OCI-LY1 (cell line): ENCODE measurements around the gene OR5M3.

Experiments
- EZH2 ChIP-seq: fragments of 200-600 bp; sonication (generic), shearing (Covaris generic); IDR thresholded peaks from 2 replicates; pipeline ENCODE4 v1.8.0; 2017; ENCODE audit warnings: borderline replicate concordance, mixed run types, mild to moderate bottlenecking, antibody characterized with exemption, low read length, moderate library complexity, mixed read lengths
- TF ChIP-seq, protein P1 (sequence below): fragments of 200-600 bp; sonication (generic), shearing (Covaris generic); IDR thresholded peaks from 2 replicates; pipeline ENCODE4 v1.5.1; 2017; ENCODE audit warnings: mild to moderate bottlenecking, antibody characterized with exemption, low read length, moderate library complexity, mixed read lengths

- TF ChIP-seq, protein P1, sequence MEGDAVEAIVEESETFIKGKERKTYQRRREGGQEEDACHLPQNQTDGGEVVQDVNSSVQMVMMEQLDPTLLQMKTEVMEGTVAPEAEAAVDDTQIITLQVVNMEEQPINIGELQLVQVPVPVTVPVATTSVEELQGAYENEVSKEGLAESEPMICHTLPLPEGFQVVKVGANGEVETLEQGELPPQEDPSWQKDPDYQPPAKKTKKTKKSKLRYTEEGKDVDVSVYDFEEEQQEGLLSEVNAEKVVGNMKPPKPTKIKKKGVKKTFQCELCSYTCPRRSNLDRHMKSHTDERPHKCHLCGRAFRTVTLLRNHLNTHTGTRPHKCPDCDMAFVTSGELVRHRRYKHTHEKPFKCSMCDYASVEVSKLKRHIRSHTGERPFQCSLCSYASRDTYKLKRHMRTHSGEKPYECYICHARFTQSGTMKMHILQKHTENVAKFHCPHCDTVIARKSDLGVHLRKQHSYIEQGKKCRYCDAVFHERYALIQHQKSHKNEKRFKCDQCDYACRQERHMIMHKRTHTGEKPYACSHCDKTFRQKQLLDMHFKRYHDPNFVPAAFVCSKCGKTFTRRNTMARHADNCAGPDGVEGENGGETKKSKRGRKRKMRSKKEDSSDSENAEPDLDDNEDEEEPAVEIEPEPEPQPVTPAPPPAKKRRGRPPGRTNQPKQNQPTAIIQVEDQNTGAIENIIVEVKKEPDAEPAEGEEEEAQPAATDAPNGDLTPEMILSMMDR, result no peak
- TF ChIP-seq EZH2, result no peak
These were observed 36.3 kb upstream of the OR5M3 start for GRCh38 chr11:56509439-56509838.
